Superior temporal gyrus (tissue), 1 donor: ENCODE data around the gene KCND3.

ENCODE experiments used
- DNase-seq: peaks from one replicate; pipeline ENCODE4 v3.0.0-alpha.2; 2016; ENCODE audit errors: extremely low spot score

KCND3 gene

GRCh38 chr1:111848852-111849545, 140.5 kb downstream of the KCND3 start:
- DNase-seq: no peak

GRCh38 chr1:111847466-111847865, 142.0 kb downstream of the KCND3 start:
- no peak for DNase-seq

DNA sequence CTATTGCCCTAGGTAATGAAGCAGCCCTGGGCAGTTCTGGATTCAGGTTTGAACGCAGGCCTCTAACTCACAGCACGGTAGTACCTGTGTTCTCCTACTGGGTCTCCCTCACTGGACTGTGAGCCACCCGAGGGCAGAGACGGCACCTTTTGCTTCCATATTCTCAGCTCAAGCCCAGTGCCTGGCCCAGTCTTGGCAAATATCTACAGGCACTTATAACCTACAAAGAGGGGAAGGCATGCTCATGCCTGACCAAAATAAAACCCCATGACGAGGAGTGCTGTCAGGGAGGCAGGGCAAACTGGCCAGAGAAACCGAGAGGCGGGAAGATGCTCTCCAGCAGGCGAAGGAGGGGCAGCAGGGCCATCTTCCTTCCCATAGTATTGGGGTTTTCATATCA, 142.6 kb downstream of the KCND3 start:
- DNase-seq: no peak

GRCh38 chr1:111843177-111843576, 146.3 kb downstream of the KCND3 start:
- DNase-seq: no peak

DNA sequence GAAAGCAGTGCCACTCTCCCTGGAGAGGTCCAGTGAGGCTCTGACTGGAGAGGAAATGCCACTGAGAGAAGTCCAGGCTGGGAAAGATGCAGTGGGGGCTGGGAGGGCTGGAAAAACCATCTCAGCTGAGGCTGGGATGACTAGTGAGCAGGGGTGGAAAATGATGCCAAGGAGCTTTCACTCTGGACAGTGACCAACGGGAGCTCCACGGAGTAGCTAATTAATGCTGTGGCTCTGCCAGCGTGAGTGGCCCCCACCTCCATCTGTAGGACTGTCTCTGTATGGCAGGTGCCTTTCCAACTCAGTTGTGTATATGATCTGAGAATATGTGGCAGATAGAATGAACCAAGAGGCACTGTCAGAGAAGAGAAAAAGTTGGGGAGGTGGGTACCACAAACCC, 147.1 kb downstream of the KCND3 start:
- DNase-seq: no peak

DNA sequence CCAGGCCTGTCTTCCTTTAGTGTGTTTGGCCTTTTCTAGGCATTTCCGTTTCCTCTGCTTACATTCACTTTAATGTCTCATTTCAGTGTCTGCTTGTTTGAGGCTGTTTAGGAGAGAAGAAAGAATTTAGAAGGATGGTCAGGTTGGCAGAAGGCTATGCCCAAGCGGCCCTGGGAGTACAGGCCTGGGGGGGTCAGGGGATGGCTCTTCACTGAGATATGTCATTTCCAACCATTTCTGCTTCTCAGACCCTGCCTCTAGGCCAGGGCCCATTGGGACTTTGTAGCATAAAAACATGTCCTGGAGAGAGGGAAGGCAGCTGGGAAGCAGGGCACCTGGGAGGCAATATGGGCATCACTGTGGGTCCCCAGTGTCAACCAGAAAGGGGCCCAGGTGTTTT, 147.7 kb downstream of the KCND3 start:
- no peak for DNase-seq

DNA sequence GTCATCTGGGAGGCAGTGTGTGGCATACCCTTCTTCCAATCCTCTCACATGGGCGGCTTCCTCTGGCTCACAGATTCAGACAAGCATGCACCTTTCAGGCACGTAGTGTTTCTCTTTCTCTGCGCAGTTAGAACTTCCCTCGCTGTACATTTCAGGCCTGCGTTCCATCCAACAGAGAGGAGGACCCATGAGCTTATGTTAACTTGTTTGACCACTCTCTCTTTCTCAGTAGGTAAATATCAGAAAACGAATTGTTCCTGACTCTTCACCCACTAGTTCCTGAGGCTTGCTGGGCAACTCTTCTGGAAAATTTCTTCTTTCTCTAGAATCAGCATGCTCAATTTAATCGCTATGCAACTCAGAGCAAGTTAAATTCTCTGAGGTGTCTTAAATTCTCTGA, 148.3 kb downstream of the KCND3 start:
- DNase-seq: no peak

- DNase-seq: no peak
These were observed 152.1 kb downstream of the KCND3 start for GRCh38 chr1:111837393-111837792.

DNA sequence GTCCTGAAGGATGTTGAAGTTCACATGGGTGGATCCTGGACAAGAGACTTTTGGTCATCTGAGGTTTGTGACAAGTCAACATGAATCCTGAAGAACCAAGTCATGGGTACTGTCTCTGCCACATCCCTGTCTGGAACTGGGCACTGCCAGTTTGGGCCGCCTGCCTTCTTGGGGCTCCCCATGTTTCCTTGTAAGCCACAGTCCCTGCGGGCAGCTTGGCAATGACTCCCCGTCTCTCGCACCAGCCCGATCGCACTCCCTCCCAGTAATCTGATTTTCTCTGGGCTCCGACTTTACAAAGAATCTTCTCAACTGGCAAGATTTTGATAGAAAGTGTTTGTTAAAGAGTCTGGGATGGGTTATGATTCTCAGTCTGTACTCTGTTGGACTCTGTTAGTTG, 153.4 kb downstream of the KCND3 start:
- no peak for DNase-seq

DNA sequence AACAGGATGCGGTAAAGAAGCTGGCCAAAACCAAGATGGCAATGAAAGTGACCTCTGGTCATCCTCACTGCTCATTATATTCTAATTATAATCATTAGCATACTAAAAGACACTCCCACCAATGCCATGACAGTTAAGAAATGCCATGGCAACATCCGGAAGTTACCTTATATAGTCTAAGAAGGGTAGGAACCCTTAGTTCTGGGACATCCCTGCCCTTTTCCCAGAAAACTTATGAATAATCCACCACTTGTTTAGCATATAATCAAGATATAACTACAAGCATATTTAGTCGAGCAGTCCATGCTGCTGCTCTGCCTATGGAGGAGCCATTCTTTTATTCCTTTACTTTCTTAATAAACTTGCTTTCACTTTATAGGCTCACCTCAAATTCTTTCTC, 154.0 kb downstream of the KCND3 start:
- no peak for DNase-seq

GRCh38 chr1:111834956-111835355, 154.5 kb downstream of the KCND3 start:
- DNase-seq: no peak

DNA sequence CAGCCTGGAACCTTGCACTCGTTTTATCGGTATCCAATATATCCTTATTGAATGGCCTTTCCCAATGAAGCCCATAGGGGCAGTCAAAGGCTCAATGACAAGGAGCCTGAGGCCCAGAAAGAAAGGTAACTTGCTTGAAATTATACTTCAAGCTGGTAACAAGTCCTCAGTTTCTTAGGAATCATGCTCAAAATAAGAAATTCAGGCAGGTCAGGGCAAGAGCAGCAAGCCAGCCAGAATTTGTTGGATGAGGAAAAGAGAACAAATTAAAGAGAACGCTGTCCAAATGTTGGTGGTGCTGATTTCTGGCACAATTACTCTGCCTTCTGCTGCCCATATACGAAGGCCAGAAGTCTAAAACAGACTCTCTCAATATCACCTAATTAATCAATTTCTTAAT, 156.1 kb downstream of the KCND3 start:
- no peak for DNase-seq

GRCh38 chr1:111832521-111833155, 156.8 kb downstream of the KCND3 start:
- DNase-seq: no peak

- DNase-seq: no peak
These were observed 158.3 kb downstream of the KCND3 start for GRCh38 chr1:111831153-111831552.

DNA sequence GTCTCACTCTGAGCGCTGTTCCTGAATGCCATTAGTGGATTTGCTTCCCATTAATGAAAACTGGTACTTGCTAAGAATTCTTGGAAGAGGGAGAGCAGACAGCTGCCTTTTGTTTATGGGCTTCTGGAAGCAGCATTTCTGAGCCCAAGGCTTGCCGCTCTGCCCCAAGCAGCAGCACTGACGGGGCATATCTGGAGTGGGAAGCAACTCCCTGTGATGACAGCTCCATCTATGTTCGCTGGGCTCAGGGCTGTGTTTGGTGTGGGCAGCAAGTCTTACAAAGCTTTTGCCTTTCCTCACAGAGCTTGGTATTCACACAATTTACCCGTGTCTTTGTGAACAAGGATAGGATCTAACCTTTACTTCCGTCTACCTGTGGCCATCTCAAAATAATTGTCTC, 161.5 kb downstream of the KCND3 start:
- DNase-seq: no peak

DNA sequence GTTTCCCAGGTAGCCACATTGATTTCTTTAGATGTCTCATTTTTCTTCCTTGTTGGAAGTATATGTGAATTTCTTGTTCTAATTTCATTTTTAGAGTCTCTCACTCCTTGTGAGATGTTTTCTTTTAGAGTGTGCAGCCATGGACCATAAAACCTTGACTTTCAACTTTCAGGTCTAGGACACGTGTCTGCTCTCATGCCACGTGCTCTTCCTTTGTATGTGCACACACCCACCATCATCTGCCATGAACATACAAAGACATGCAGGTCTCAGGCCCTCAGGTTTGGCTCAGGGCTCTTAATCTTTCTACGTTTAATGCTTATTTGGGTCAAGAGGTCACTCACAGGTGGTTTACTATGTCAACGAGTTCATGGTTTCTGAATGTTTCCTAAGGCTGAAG, 163.2 kb downstream of the KCND3 start:
- DNase-seq: no peak

DNA sequence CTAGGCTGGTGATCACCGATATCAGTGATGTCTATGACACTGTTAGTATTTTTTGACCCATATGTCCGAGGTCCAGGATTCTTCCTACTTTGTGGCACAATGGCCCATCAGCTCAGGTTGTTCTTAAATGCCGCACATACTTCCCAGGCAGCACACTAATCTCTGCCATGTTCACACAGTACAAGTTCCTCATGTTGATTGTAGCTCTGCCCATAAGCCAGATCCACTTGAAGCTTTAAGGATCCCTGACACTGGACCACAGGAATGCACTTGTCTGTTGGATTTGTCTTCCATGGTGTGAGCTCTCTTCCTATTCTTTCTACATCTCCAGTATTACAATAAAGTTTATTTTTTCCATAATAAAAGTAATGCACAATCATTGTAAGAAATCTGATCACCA, 164.3 kb downstream of the KCND3 start:
- DNase-seq: no peak

DNA sequence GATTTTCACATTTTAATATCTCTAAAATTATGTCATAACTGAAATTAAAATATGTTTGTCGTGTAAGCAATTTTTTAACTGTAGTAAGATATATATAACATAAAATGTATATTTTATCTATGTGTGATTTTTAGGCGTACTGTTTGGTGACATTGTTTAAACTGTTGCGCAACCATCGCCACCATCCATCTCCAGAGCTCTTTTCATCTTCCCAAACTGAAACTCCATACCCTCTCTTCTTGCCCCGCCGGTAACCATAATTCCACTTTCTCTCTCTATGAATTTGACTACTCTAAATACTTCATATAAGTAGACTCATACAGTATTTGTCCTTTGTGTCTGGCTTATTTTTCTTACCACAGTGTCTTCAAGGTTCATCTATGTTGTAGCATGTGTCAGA, 167.3 kb downstream of the KCND3 start:
- no peak for DNase-seq

DNA sequence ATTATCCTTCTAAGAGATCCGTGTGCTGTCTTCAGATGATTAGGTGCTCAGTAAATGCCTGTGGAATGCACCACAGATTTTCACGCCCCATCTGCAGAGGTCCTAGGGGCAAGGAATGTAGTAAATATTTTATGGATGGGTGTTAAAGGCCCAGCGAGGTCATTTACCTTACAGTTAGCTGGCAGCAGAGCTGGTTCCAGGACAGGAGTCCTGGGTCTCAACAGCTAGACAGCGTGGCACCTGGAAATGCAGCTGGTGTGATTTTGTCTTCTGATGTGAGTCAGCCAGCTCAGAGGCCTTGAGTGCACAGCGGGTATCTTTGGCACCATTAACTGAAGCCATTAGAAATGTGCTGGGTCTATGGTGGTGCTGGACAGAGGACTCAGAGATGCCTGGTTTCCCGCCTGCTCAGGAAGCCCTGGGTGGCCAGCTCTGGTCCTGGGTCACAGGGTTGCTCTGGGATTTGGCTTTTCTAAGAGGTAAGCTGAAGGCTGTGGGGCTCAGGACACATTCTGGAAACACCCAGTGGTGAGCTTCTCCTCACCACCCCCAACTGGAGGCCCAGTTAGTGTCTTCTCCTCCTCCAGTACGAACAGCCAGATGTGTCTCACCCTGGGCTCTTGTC, 168.2 kb downstream of the KCND3 start:
- DNase-seq: no peak

DNA sequence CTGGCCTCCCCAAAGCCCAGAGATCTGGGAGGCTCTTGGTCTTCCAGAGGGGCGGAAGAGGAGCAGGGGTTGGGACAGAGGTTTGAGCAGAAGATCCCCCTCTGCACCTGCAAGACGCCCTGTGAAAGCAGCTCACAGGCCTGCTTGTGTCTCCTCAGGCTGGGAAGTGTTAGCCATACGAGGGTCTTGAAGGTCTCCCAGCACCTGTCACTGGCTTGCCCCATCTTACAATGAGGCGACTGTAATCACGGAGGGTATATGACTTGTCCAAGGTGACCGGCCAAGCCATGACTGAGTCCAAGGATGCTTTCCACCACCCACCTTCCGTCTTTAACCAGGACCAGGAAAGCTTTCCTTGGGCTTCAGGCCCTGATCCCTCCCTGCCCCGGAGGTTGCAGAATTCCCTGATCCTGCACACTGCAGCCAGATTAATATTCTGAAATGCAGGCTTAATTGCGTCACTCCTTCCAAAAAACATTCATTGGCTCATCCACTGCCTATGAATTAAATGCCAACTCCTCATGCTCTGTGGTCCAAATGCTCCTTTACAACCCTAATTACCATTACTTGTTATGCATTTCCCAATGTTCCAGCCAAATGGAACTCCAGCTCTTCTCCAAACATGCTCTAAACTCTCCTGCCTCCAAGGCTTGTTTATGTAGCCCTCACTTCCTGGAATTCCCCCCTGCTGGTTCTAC, 169.8 kb downstream of the KCND3 start:
- DNase-seq: no peak

DNA sequence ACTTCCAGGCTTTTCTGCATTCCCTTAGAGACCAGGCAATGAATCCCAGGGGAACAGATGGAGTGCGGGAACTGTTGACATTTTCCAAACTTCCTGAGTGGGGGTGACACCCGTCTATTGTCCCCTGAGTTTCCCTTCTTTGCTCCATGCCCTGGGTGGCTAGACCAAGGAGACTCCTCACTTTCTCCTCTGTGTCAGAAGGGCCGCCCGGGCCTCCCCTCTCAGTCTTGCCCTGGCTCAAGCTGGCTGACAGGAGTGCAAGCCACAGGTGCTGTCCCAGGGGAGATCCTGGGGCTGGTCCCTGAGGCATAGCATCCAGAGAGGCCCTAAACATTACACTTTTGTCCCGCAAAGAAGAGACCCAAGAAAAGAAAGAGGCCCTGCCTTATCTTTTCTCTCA, 170.9 kb downstream of the KCND3 start:
- no peak for DNase-seq

GRCh38 chr1:111818081-111818480, 171.4 kb downstream of the KCND3 start:
- DNase-seq: no peak

DNA sequence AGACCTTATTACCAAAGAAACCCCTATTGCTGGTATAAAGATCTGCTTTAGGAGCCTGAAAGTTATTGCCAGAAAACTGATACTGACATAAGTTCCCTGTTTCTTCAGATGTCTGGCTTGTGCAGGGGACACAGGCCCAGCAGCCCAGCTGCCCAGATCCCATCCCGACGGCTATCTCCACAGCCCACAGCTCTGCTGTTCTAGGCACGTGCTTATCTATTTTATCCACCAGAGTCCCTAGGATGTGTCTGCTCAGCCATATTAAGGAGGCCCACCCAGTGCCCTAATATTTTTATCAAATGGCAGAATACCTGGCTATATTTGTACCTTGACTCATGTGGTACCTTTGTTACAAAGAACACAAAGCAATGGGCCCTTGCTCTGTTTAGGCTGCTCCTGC, 174.8 kb downstream of the KCND3 start:
- no peak for DNase-seq
